ENCODE measurements around the gene SEPTIN14.
A peak's percentile ranks its signal among the peaks of the same experiment; 100 is the strongest.
"Not testable (repeated sequence)": the region's sequence is repeated elsewhere in the genome, so short reads cannot be mapped to it uniquely, and the experiment has no call there.

The SEPTIN14 gene

DNA sequence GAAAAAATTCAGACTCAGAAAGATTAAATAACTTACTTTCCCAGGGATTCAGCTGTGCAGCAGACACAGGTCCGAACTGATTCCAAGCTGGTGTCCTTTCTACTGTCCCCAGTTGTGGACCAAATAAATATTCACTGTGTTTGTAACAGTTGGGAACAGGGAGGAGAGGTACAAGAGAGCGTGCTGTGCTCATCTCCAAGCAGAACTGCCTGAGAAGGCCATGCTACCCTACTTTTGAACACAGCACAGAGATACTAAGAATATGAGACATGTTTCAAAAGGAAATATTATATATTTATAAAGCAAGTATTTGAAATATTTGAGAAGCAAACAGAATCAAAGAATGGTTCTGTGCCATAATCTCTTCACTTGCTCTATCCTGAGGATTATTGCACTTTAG is at the start of gene SEPTIN14:
SEPTIN14 (minus strand) TSS at position 101 of the 400 bp plus-strand sequence. CDS start 756 bp downstream, outside the sequence.
- DNase-seq (ENCODE audit: low read depth); H3K4me3 ChIP-seq (ENCODE audit: low read depth, low read length): not testable (repeated sequence)

DNA sequence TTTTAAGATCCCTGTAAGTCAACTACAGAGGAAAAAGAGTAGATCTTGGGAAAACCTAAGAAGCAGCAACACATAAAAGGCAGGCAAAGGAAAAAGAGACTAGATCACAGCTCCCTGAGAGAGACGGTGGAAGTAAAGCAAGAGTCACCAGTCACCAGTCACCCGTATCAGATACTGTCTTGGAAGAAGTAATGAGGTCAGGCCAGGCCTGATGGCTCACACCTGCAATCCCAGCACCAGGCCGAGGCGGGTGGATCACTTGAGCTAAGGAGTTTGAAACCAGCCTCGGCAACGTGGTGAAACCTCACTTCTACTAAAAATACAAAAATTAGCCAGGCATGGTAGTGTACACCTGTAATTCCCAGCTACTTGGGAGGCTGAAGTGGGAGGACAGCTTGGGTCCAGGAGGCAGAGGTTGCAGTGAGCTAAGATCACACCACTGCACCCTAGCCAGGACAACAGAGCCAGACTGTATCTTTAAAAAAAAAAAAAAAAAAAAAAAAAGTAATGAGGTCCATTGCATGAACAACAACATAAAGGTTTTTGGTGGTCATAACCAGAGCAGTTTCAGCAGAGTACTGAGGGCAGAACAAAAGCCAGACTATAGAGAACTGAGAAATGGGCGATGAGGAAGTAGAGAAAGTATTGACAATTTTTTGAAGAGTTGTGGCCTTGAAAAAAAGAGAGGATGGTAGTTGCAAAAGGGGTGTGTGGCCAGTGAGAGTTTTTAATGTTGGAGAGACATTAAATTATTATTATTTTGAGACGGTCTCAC is 41.6 kb upstream of the SEPTIN14 start:
- no peak overlapping the region for H3K4me3 ChIP-seq (ENCODE audit: low read depth, low read length)
- DNase-seq (ENCODE audit: low read depth), result no peak
- TF ChIP-seq, protein P1, sequence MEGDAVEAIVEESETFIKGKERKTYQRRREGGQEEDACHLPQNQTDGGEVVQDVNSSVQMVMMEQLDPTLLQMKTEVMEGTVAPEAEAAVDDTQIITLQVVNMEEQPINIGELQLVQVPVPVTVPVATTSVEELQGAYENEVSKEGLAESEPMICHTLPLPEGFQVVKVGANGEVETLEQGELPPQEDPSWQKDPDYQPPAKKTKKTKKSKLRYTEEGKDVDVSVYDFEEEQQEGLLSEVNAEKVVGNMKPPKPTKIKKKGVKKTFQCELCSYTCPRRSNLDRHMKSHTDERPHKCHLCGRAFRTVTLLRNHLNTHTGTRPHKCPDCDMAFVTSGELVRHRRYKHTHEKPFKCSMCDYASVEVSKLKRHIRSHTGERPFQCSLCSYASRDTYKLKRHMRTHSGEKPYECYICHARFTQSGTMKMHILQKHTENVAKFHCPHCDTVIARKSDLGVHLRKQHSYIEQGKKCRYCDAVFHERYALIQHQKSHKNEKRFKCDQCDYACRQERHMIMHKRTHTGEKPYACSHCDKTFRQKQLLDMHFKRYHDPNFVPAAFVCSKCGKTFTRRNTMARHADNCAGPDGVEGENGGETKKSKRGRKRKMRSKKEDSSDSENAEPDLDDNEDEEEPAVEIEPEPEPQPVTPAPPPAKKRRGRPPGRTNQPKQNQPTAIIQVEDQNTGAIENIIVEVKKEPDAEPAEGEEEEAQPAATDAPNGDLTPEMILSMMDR (conservative IDR thresholded peaks at IDR 0.05; ENCODE audit: low read depth, low read length), result no peak

DNA sequence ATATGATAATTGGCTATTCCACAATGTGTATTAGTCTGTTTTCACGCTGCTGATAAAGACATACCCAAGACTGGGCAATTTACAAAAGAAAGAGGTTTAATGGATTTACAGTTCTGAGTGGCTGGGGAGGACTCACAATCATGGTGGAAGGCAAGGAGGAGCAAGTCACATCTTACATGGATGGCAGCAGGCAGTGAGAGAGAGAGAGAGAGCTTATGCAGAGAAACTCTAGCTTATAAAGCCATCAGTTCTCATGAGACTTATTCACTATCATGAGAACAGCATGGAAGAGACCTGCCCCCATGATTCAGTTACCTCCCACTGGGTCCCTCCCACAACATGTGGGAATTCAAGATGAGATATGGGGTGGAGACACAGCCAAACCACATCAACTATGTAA is 38.5 kb upstream of the SEPTIN14 start:
- not testable (repeated sequence) for H3K4me3 ChIP-seq (ENCODE audit: low read depth, low read length); DNase-seq (ENCODE audit: low read depth)

DNA sequence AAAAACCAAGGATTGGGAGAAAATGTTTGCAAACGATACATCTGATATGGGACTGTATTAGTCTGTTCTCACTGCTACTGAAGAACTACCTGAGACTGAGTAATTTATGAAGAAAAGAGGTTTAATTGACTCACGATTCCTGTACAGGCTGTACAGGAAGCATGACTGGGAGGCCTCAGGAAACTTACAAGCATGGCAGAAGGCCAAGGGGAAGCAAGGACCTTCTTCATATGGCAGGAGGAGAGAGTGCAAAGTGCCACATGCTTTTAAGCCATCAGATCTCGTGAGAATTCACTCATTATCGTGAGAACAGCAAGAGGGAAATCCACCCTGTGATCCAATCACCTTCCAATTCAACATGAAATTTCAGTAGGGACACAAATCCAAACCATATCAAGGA is 35.7 kb upstream of the SEPTIN14 start:
- TF ChIP-seq, protein P1 (conservative IDR thresholded peaks at IDR 0.05; ENCODE audit: low read depth, low read length), result no peak
- DNase-seq (ENCODE audit: low read depth), result peak; percentile 4
- no peak overlapping the region for H3K4me3 ChIP-seq (ENCODE audit: low read depth, low read length)

DNA sequence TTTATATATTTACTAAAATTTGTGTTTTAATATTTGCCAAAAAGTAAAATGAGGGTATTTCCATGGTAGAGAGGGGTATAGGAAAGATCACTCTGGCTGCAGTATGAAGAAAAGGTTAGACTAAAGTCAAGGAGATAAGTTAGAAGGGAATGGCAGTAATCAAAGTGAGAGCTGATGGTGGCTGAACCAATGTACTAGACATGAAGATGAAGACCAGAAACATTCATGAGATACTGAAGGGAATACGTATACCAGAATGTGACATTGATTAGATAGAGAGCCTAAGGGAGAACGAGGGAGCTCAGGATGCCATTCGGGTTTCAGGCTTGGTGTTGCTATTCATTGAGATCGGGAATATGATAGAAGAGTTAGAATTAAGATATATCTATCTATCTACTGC is 32.5 kb upstream of the SEPTIN14 start:
- H3K4me3 ChIP-seq (ENCODE audit: low read depth, low read length), result no peak overlapping the region
- TF ChIP-seq, protein P1 (conservative IDR thresholded peaks at IDR 0.05; ENCODE audit: low read depth, low read length), result no peak
- DNase-seq (ENCODE audit: low read depth), result no peak

DNA sequence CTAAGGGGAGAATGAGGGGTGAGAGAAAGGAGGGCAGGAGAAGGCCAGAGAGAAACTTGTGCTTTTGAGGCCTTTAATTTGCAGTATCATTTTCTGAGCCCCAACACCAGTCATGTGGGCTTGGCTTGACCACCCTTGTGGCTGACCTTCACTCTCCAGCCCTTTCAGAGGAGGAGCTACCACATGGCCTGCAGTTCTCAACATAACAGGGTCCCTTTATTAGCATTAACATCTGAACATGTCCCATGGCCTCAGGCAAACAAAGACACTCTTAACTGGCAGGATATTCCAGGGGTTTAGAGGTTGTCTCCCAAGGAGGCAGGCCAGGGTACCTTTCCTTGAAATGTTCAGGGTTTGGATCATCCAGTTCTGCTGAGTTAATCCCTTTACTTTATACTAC is 31.4 kb upstream of the SEPTIN14 start:
- no peak for DNase-seq (ENCODE audit: low read depth)
- no peak overlapping the region for H3K4me3 ChIP-seq (ENCODE audit: low read depth, low read length)
- TF ChIP-seq, protein P1 (conservative IDR thresholded peaks at IDR 0.05; ENCODE audit: low read depth, low read length), result no peak

DNA sequence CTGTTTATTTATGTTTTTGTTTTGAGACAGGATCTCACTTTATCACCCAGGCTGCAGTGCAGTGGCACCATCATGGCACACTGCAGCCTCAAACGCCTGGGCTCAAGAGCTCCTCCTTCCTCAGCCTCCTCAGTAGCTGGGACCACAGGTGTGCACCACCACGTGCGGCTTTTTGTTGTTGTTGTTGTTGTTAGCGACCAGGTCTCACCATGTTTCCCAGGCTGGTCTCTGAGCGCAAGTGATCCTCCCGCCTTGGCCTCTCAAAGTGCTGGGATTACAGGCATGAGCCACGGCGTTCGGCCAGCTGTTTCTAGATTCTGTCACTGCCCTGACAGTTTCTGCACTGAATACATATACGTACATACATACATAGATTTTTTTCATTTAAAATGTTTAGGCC is 25.8 kb upstream of the SEPTIN14 start:
- H3K4me3 ChIP-seq (ENCODE audit: low read depth, low read length), result peak overlapping the region; percentile 66

DNA sequence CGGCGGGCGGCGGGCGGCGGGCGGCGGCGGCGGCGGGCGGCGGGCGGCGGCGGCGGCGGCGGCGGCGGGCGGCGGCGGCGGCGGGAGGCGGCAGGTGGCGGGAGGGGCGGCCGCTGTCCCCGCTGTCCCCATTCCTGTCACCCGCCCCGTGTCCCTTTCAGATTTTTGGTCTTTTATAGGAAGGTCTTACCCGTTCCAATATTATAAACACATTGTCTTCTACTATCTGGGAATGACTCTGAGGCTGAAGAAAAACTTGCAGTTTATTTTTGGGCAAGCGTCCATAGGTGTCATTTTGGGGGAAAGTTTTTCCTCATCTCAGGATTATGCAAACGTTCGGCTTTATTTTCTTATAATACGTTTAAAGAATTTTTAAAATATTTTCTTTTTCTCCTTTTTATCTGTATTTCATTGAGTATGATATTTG is 25.3 kb upstream of the SEPTIN14 start:
- DNase-seq (ENCODE audit: low read depth), result no peak
- H3K4me3 ChIP-seq (ENCODE audit: low read depth, low read length), result peak overlapping the region; percentile 66
- TF ChIP-seq, protein P1 (conservative IDR thresholded peaks at IDR 0.05; ENCODE audit: low read depth, low read length), result no peak

More for the DNA sequence above, 25.8 kb upstream of the SEPTIN14 start:
- DNase-seq (ENCODE audit: low read depth), result not testable (repeated sequence)

All from choroid plexus epithelial cell (primary cell).